Amniotic epithelial cell (primary cell): ENCODE results near the gene MRPS25.
"Not testable (repeated sequence)": the region's sequence is repeated elsewhere in the genome, so short reads cannot be mapped to it uniquely, and the experiment has no call there.

Experiments used
- DNase-seq: peaks from one replicate; pipeline ENCODE4 v3.0.0-alpha.2; 2010; ENCODE audit warnings: low read depth

The MRPS25 gene

DNA sequence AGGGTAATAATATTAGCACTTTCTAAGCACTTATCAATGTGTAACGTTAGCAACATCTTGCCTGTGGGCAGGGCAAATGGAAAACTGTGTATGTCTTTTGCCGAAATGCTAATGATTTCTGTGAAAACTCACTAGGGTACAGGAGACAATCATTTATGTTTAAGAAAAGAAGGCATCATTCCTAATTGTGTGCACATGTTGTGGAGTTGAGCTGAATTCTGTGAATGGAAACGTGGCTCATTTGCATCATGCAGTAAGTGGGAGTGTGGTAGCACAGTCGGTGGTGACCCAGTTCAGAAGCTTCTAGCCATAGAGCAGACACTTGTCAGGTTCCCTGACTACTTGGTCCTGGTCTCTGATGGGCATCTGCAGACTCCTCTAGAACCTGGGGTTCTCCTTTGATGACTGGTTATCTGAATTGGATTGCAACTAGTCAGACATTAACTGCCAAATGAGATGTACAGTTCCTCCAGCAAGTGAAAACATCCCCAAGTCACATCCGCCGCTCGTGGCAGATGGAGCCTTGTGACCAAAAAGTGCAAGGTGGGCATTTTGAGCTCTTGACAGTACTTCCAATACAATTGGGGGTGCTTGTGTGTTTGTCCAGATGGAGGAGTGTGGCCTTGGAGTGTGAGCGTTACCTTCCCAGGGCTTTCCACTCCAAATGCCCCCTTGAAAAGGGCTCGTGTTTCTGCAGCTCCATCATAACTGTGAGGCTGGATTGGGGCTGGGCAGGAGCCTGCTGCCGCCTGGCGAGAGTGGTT lies 21.5 kb downstream of the MRPS25 start:
- DNase-seq, result no peak

- peak; percentile 31 for DNase-seq
Observed at GRCh38 chr3:15042936-15043335, 22.2 kb downstream of the MRPS25 start.

DNA sequence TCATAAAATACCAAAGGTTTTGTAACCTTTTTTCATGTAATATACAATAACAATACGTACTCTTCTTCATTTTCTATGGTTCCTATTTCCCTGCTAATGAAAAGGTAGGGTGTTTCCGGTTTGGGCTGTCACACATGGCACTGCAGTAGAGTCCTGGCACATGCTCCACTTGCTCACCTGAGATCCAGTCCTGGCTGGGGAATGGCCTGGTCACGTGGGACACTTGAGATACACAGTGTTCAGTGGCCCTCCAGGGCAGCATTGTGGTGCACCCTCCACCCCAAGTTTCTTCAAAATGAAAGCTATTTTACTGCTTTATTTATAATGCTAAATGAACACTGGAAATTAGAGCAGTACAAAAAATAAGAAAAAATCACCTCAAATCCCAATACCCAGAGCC lies 23.2 kb downstream of the MRPS25 start:
- DNase-seq, result no peak

DNA sequence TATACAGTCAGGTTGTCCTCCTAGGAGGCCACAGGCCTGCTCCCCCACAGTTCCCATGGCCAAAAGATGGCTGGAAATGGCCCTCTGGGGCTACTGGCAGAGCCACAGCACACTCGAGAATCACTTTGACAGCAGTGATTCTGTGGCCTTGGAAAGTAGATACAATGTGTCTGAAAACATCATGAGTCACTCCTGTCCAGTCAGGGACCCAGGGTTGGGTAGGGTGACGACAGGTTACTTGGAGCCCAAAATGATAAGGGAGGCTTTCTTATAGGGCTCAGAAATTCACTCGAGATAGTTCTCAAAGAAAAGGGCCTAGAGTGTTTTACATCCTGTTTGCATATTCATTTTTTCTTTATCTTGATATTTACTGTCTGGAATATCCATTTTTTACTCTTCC lies 24.3 kb downstream of the MRPS25 start:
- peak; percentile 23 for DNase-seq

DNA sequence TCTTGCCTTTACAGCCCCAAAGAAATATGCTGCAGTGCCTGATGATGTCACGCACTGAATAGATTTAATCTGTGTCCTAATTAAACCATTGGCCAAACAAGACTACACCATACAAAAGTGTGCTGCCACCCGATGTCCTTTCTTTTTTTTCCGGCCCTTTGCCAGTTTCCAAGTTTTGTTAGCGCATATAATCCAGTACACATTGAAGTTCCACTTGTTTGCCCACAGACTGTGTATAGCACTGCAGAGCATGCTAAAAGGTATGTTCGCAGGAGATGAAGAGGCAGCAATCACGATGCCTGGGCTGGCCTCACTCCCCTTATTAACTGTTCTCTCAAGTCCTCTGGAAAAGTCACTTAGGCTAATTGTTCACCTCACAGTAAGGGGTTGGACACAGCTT lies 26.8 kb downstream of the MRPS25 start:
- DNase-seq, result no peak

- DNase-seq, result no peak
Observed at GRCh38 chr3:15033103-15033502, 32.0 kb downstream of the MRPS25 start.

- DNase-seq, result no peak
Observed at GRCh38 chr3:15032650-15033049, 32.5 kb downstream of the MRPS25 start.

DNA sequence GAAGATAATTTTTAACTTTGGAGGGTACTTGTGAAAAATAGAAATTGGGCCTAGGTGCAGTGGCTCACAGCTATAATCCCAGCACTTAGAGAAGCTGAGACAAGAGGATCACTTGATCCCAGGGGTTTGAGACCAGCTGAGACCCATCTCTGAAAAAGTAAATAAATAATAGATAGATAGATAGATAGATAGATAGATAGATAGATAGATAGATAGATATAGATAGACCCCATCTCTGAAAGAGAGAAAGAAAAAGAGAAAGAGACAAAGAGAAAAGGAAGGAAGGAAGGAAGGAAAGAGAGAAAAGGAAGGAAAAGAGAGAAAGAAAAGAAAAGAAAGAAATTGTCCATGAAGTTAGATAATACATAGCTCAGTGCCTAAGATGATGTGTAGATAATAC lies 35.5 kb downstream of the MRPS25 start:
- DNase-seq, result no peak

- DNase-seq, result no peak
Observed at GRCh38 chr3:15023719-15024118, 41.4 kb downstream of the MRPS25 start.

DNA sequence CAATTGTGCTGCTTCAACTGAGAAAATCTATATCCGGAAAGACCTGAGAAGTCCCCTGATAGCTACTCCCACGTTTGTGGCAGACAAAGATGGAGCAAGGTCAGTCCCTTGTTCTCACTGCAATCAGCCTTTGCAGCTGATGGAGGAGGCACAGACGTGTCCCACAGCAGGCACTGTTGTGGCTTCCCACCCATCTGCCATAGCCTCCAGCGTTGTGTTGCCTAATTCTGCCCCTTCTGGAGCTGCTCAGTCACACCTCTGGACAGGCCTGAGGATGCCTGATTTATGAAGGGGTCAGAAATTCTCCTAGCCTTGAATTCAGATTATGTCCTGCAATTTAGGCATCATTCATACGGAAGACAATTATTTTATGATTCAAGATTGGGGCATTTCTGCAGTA lies 41.9 kb downstream of the MRPS25 start:
- no peak for DNase-seq

DNA sequence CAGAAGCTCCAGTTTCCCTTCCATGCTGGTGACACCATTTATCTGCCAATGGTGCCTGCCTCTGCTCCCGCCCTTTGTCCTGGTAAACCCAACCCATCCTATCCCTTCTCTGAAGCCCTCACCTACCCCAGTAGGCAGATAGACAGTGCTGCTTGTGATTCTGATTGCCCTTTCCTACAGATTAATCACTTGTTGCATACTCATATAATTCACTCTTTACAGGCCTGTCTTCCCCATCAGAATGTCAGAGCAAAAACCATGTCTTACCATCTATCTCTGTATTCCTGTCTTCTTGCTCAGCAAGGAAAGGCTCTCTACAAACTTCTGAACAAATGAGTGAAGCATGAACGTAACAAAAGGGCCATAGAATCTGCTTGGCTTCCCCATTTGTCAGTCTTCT lies 47.9 kb downstream of the MRPS25 start:
- DNase-seq, result no peak

DNA sequence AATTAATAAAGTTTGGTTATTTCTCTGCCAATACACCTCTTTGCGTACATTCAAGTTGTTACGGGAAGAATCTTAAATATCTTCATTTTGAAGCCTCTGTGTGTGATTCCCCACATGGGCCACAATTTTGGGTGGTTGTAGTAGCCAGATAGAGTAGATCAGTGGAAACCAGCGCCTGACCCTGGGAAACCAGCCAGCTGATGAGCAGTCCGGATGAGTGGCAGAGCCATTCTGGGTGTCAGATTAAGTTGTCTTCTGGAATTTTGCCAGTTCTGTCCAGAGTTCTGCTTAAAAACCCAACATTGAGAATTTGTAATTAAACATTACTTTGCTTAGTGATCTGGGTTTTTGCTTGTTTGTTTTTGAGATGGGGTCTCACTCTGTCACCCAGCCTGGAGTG lies 49.7 kb downstream of the MRPS25 start:
- DNase-seq, result peak; percentile 66

DNA sequence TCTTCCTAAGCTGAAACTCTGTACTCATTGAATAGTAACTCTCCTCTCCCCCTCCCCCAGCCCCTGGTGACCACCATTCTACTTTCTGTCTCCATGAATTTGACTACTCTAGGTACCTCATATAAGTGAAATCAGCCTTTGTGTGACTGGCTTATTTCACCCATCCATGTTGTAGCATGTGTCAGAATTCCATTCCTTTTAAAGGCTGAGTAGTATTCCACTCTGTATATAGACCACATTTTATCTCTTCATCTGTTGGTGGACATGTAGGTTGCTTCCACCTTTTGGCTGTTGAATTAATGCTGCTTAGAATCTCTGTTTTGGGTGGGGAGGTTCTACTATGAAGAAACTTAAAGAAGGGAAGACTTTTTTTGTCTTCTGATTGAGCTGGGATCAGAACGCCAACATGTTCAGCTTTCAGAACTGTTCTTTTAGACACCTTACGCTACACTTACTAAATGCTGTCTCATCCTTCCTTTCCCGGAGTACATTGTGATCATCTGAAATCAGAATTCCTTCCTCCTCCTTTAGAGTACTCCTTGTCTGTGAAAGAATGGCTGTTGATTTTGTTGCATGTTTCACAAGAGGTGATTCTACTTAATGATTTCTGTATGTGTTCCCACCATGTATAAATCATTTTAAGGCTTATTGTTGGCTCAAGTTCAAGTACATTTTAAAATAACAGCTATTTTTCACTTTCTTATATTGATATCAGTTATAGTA lies 50.3 kb downstream of the MRPS25 start:
- peak; percentile 92 for DNase-seq

DNA sequence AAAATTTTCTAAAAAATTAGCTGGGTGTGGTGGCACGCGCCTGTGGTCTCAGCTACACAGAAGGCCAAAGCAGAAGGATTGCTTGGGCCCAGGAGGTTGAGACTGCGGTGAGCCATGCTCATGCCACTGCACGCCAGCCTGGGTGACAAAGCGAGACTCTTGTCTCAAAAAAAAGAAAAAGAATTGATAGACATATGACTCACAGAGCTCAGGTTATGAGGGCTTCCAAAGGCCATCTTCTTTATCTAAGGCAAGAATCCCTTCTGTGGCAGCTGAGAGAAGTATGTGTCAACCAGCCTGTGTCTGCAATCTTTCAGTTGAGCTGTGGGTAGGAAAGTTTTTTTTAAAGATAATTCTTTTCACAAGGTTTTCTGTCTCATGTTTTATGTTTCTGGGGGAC lies 53.9 kb downstream of the MRPS25 start:
- DNase-seq, result peak; percentile 81

GRCh38 chr3:15010664-15011063 lies 54.5 kb downstream of the MRPS25 start:
- DNase-seq, result peak; percentile 52

- DNase-seq, result no peak
Observed at GRCh38 chr3:15009167-15009566, 55.9 kb downstream of the MRPS25 start.

DNA sequence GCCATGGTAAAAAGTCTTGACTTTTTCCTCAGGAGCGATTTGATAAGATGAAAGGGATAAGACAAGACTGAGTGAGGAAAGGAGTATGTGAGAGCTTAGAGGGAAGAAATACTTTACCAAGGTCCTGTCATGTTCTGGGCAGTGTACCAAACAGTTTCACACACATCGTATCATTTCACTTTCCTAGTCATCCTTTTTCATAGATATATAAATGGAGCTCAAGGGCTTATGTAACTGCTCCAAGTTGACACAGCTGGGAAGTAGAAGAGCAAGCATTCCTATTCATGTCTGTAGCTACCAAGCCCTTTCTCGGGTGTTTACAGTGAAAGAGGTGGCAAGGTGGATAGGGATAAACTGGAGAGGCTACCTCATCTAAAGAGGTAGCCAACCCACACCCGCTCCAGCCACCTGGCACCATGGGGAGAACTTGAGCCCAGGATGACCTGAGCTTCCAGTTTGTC lies 57.4 kb downstream of the MRPS25 start:
- DNase-seq, result peak; percentile 99

DNA sequence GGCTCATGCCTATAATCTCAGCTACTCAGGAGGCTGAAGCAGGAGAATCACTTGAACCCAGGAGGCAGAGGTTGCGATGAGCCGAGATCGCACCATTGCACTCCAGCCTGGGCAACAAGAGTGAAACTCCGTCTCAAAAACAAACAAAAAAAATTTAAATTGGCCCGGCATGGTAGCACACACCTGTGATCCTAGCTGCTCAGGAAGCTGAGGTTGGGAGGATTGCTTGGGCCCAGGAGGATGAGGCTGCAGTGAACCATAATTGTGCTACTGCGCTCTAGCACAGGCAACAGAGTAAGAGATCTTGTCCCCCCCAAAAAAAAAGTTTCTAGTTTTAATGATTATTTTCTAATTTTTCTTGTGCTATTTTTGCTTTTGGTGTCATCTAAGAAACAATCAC lies 65.9 kb downstream of the MRPS25 start:
- DNase-seq, result not testable (repeated sequence)
